ENCODE results near the gene ZNF140. TPM values are rescaled to one million over a fixed set of nuclear protein-coding genes. Genes with fewer than 3 reads are reported as not detected.

Gene ZNF140
- total and polyA plus RNA-seq, 9 donors = 17.8 to 26.3 (median 21.1) TPM

DNA sequence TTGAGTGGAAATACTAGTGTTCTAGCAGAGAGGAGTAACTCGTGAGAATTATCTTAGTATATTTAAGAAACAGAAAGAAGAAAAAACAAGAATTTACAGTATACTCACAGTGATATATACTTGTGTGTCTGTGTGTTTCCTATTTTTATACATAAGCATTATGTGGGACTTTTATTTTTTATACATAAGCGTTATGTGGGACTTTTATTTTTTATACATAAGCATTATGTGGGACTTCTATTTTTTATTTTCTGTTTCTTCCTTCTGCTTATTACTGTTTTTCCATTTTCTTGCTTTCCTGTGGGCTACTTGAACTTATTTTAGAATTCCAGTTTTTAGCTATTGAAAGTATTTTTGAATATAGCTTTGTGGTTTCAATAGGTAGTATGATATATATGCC is 6.9 kb upstream of the ZNF140 start:
- no peak overlapping the region for H3K27ac ChIP-seq
- DNase-seq = no peak
- H3K9me3 ChIP-seq = peaks cover 5 to 14% of the 10 kb centered on the region in 2 donors
- no peak for TF ChIP-seq POLR2A (IDR thresholded peaks at IDR 0.05)
- intact Hi-C loops (cut with DNase I) = no loop called here
- 86 to 89% (median 87%) methylated on average over 2 of the region's 2 CpGs for WGBS, 3 donors
- no peaks in the 10 kb centered on the region for H3K4me1 ChIP-seq (ENCODE audit: insufficient read depth)
- no peaks in the 10 kb centered on the region for H3K36me3 ChIP-seq
- no peak overlapping the region for H3K4me3 ChIP-seq
- no peaks in the 10 kb centered on the region for H3K27me3 ChIP-seq

DNA sequence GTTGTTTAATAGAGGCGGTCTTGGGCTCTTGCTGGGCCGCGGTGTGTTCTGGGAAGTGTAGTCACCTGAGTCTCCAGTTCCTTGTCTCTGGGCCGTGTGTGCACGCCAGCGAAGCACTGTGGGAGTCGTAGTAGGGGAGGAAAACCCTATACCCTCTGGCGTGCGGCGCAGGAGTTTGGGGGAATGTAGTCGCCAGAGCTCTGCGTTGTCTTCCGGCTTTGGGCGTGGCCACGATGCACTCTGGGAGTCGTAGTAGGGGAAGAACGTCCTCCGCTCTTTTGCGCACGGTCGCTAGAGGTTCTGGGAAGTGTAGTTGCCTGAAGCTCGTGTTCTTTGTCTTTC is 726 bp upstream of the ZNF140 start:
- Histone ChIP-seq H3K4me1 (ENCODE audit: insufficient read depth) (no peaks in the 10 kb centered on the region), H3K27me3 (no peaks in the 10 kb centered on the region), H3K36me3 (peaks cover under 1% of the 10 kb centered on the region), H3K4me3 (peak overlapping the region; percentile 53), H3K27ac (peak overlapping the region; percentile 89 to 98), H3K9me3 (peaks cover 7 to 36% of the 10 kb centered on the region in 2 donors)
- intact Hi-C loops (cut with DNase I) = loop anchor here in 2 of 4 donors (2.0 to 5.0 kb wide), 2 partner anchors 43 to 47 kb away; partner anchors contain the start of gene ZNF84 (in 1 of the 2)
- TF ChIP-seq CTCF (IDR thresholded peaks at IDR 0.05) (no peak), POLR2A (IDR thresholded peaks at IDR 0.05) (peak; percentile 10)
- peak; percentile 97 to 99 (median 98) for DNase-seq
- 0% methylated on average over 22 of the region's 22 CpGs for WGBS, 3 donors

- Histone ChIP-seq H3K9me3 (peaks cover 5 to 49% of the 10 kb centered on the region in 2 donors), H3K4me1 (ENCODE audit: insufficient read depth) (no peaks in the 10 kb centered on the region), H3K36me3 (peaks cover 3% of the 10 kb centered on the region), H3K27me3 (no peaks in the 10 kb centered on the region), H3K27ac (peak overlapping the region; percentile 89 to 98), H3K4me3 (peak overlapping the region; percentile 53)
- intact Hi-C loops (cut with DNase I) = loop anchor here in 2 of 4 donors (2.0 to 5.0 kb wide), 2 partner anchors 44 to 46 kb away; partner anchors contain the start of gene ZNF84 (in 1 of the 2)
- peak; percentile 13 to 60 (median 48) for DNase-seq
- TF ChIP-seq CTCF (IDR thresholded peaks at IDR 0.05) (no peak), EP300 (IDR thresholded peaks at IDR 0.05) (no peak), POLR2A (IDR thresholded peaks at IDR 0.05) (no peak)
- WGBS, 3 donors = 23 to 25% (median 25%) methylated on average over 17 of the region's 17 CpGs
Observed at GRCh38 chr12:133081159-133081780, 547 bp downstream of the ZNF140 start.

- Histone ChIP-seq H3K27ac (no peak overlapping the region), H3K4me1 (ENCODE audit: insufficient read depth) (no peaks in the 10 kb centered on the region), H3K36me3 (peaks cover 3% of the 10 kb centered on the region), H3K9me3 (peaks cover 11 to 58% of the 10 kb centered on the region in 2 donors), H3K4me3 (no peak overlapping the region), H3K27me3 (no peaks in the 10 kb centered on the region)
- WGBS, 3 donors = 97 to 99% (median 98%) methylated on average over 6 of the region's 6 CpGs
- DNase-seq = no peak
- no peak for TF ChIP-seq CTCF (IDR thresholded peaks at IDR 0.05)
- TF ChIP-seq POLR2A (IDR thresholded peaks at IDR 0.05) = no peak
- TF ChIP-seq EP300 (IDR thresholded peaks at IDR 0.05) = no peak
- intact Hi-C loops (cut with DNase I) = loop anchor here in 1 of 4 donors (5.0 kb wide), 1 partner anchor 44 kb away; no protein-coding TSS in a partner anchor
Observed at GRCh38 chr12:133083345-133083744, 2.6 kb downstream of the ZNF140 start.

DNA sequence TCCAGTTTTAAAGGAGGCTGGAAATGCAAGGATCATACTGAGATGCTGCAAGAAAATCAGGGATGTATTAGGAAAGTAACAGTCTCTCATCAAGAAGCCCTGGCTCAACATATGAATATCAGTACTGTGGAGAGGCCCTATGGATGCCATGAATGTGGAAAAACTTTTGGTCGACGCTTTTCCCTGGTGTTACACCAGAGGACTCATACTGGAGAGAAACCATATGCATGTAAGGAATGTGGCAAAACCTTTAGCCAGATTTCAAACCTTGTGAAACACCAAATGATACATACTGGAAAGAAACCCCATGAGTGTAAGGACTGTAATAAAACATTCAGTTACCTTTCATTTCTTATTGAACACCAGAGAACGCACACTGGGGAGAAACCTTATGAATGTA is 24.9 kb downstream of the ZNF140 start:
- 97 to 99% (median 99%) methylated on average over 3 of the region's 3 CpGs for WGBS, 3 donors
- H3K36me3 ChIP-seq = peaks cover 12% of the 10 kb centered on the region
- peaks cover 50 to 69% of the 10 kb centered on the region in 2 donors for H3K9me3 ChIP-seq
- no peak overlapping the region for H3K27ac ChIP-seq
- no peak for DNase-seq
- intact Hi-C loops (cut with DNase I) = no loop called here
- H3K4me1 ChIP-seq (ENCODE audit: insufficient read depth) = no peaks in the 10 kb centered on the region
- no peak overlapping the region for H3K4me3 ChIP-seq
- H3K27me3 ChIP-seq = no peaks in the 10 kb centered on the region
- TF ChIP-seq EP300 (IDR thresholded peaks at IDR 0.05) (no peak), POLR2A (IDR thresholded peaks at IDR 0.05) (no peak), CTCF (IDR thresholded peaks at IDR 0.05) (no peak)

All from ovary (tissue), 9 donors.